Renal cortex interstitium (tissue), 15 donors: Measurements from ENCODE around the gene ATP1A2. TPM values are rescaled to one million over a fixed set of nuclear protein-coding genes. Genes with fewer than 3 reads are reported as not detected.

Experiments used
- DNase-seq, 11 donors: peaks; one replicate each; pipeline ENCODE4 v3.0.0-alpha.2; 2013; ENCODE audit warnings: low read depth in 9 of 11, low spot score in 4 of 11; ENCODE audit errors: extremely low read depth in 1 of 11
- long read RNA-seq, 16 experiments: transcript quantifications; one replicate each; lab custom pipeline, GENCODE V29; 2026
- polyA plus RNA-seq, 3 donors: library from polyadenylated mRNA; unstranded; fragments of 120-200 nt; gene quantifications; one replicate each; pipeline ENCODE4 v1.2.1, GENCODE V29; 2013; ENCODE audit not compliant: insufficient read length in 3 of 3

ATP1A2 gene
- polyA plus RNA-seq = 1 to 10 TPM; 4.2 to 4.9 (median 4.7) TPM
- long read RNA-seq, donor 1 = 0 reads
- long read RNA-seq, donor 2 = 0 reads
- long read RNA-seq, donor 3, full-length matches to known transcripts = 1 of 1 reads
- long read RNA-seq, donor 3, partial matches to known transcripts = 0 of 1 reads
- long read RNA-seq, donor 3, other reads (novel, unspliced or antisense) = 0 of 1 reads
- long read RNA-seq, donor 4 = 0 reads
- long read RNA-seq, donor 5 = 0 reads
- long read RNA-seq, donor 6 = 0 reads
- long read RNA-seq, donor 7 = 0 reads
- long read RNA-seq, donor 8 = 0 reads
- long read RNA-seq, donor 9 = 0 reads
- long read RNA-seq, donor 10 = 0 reads
- long read RNA-seq, donor 11 = 0 reads
- long read RNA-seq, donor 12 = 0 reads
- long read RNA-seq, donor 13 = 0 reads
- long read RNA-seq, donor 14 = 0 reads
- long read RNA-seq, donor 15 = 0 reads
- long read RNA-seq, donor 16 = 0 reads

GRCh38 chr1:160115545-160116282 lies at the start of gene ATP1A2:
ATP1A2 (plus strand) TSS chr1:160115759; CDS start chr1:160115862, 103 bp downstream.
- DNase-seq = no peak

GRCh38 chr1:160066829-160067745 lies 48.5 kb upstream of the ATP1A2 start:
- no peak for DNase-seq

GRCh38 chr1:160068225-160068624 lies 47.3 kb upstream of the ATP1A2 start:
- DNase-seq = no peak

- DNase-seq = no peak
These were observed 45.9 kb upstream of the ATP1A2 start, which contains the start of gene KCNJ10 for GRCh38 chr1:160069460-160070231. KCNJ10 (minus strand) TSS chr1:160070160; CDS start chr1:160042532, 27,628 bp downstream.

DNA sequence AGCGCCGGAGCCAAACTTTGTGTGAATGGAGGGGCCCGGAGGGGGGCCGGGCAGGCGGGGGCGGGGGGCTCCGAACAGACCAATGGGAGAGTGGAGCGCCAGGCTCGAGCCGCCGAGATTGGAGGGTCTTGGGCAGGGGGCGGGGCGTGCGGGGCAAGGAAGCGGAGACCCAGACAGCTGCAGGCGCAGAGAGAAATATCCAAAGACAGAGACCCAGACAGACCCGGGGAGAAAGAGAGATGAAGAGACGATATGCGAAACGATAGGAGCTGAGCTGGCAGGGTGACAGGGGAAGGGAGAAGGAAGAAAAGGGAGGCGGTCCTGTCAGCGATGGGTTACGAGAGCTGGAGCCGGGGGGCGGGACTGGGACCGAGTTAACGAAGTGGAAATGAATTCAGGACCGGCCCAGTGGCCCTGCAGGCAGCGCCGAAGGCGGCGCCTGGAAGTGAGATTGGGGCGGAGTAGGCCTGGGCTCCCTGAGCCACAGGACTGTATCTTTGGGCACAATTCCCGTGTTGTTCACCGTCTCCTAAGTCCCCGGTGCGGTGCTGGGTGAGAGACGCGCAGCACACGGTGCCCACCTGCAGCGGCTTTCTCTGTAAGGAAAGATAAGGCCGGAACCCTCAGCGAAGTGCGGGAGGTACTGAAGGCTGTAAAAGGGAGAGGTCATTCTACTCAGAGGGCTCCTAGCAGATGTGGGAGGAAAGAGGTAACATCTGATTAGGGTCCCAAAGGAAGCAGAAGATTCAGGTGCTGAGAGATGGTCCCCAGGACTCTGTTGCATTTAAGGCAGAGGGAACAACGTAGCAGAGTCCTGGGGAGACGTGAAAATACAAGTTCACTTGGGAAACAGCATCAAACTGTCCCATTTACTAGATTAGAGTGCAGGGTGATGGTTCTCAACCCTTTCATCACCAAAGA lies 45.1 kb upstream of the ATP1A2 start:
- DNase-seq = peak in 6 of 11 donors; percentile 47 to 60 (median 55)

GRCh38 chr1:160071289-160071688 lies 44.3 kb upstream of the ATP1A2 start:
- DNase-seq = no peak

GRCh38 chr1:160074865-160075264 lies 40.7 kb upstream of the ATP1A2 start:
- DNase-seq = no peak

GRCh38 chr1:160075836-160076235 lies 39.7 kb upstream of the ATP1A2 start:
- DNase-seq = no peak

GRCh38 chr1:160076295-160076694 lies 39.3 kb upstream of the ATP1A2 start:
- DNase-seq = no peak

DNA sequence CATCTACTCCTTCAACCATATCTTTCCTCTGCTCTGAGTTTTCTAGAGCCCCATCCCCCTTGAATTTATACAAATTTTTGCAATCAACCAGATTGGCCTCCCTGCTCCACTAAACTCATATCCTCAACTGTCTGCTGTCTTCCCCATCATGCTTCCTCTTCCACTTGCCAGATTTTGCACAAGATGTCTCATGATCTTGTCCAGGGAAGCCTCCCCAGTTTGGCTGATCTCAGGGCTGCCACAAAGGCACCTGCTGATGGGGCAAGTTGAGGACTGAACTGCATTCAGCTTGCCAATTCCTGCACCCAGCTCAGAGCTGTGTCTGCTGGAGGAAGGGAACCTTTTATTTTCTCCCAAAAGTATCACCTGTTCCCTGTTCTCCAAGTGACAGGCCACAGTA lies 38.1 kb upstream of the ATP1A2 start:
- DNase-seq = no peak

DNA sequence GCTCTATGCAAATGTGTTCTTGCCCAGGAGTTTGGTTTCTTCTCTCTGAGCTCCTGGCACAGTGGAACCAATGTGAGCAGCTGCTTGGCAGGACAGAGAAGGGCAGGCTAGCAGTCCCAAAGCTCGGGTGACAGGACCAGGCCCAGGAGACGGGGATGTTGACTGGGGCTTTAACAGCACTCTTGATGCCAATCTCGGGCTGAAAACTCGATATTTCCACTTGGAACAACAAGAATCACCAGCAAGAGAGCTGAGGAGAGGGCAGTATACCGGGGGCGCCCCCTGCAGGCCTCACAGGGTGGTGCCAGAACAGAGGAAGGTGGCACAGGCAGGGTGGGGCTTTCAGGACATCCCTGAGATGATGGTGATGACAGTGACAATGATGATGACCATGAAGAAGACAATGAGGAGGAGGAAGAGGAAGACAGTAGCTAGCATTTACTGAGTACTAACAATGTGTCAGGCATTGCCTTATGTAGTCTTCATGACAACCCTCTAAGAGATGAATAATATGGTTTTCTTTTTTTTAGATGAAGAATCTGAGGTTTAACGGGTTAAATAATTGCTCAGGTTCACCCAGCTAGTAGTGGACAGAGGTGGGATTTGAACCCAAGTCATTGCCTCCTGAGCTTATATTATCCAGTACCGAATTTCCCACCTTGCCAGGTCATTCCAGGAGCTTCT lies 36.9 kb upstream of the ATP1A2 start:
- DNase-seq = no peak

- no peak for DNase-seq
These were observed 36.1 kb upstream of the ATP1A2 start for GRCh38 chr1:160079448-160079847.

GRCh38 chr1:160080381-160081100 lies 35.0 kb upstream of the ATP1A2 start:
- no peak for DNase-seq

DNA sequence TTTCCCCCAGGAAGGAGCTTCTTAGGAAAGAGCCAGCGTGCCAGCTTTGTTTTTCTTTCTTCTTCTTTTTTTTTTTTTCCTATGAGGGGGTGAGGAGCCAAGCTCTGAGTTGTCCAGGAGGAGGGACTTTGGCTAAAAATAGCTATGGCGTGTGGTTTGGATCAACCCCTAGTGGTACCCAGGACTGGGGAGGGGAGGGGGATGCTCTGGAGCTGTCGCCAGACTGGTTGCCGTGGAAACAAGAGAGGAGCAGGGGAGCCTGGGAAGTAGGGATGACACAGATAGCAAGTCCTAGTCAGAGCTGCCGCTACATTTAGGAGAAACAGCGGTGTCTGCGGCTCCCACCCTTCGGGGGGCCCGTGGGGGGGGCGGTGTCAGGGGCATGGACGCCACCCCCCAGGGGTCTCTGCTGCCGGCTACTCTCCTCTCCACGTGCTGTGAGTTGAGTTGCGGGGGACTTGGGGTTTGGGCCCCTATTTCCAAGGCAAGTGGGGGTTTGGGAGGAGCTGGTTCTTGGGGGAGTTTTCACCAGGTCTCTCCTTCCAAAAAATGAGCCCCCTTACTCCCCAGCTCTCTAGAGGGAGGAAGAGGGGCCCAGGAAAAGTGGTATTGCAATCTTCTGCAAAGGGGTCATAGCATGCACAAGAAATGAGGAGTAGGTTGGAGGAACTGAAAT lies 34.2 kb upstream of the ATP1A2 start, which contains the start of gene KCNJ9:
Gene KCNJ9 (plus strand): TSS at position 278 of the 676 bp plus-strand sequence. CDS start 2,493 bp downstream, outside the sequence.
- DNase-seq = no peak

DNA sequence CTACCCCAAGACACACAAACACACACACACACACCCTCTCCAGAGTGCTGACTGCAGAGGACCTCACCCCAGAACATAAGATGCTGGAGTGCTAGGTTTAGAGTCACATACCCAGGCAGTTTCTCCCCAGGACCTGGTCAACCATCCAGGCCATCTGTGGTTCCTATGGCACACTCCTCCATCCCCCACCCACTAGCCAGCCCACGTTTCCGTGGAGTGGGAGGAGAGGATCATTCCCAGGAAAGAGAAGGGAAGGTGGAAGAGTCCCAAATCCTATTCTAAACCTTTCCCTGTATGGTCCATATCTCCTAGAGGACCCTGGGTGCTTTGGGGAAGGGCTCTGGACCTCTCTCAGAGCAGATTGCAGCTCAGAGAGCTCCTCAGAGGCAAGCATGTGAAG lies 33.1 kb upstream of the ATP1A2 start:
- no peak for DNase-seq

GRCh38 chr1:160082926-160083325 lies 32.6 kb upstream of the ATP1A2 start:
- DNase-seq = no peak
